GM23248 (cell line): ENCODE measurements around the gene AGAP1.

Experiments
- EZH2 ChIP-seq: fragments of 200-600 bp; sonication (generic); IDR thresholded peaks from 2 replicates; pipeline ENCODE4 v1.6.1; 2018; ENCODE audit warnings: antibody characterized with exemption, mild to moderate bottlenecking; ENCODE audit not compliant: insufficient read depth, poor library complexity, severe bottlenecking
- EZH2phosphoT487 ChIP-seq: fragments of 200-600 bp; sonication (generic); IDR thresholded peaks from 2 replicates; pipeline ENCODE4 v1.6.1; 2018; ENCODE audit warnings: antibody characterized with exemption, moderate library complexity, mild to moderate bottlenecking, low read depth; ENCODE audit not compliant: insufficient read depth

- TF ChIP-seq EZH2 (no peak), EZH2phosphoT487 (no peak)
These were observed 593.2 kb downstream of the AGAP1 start for GRCh38 chr2:236086971-236087465.
